ENCODE results near the gene SNRPB.

Gene SNRPB

DNA sequence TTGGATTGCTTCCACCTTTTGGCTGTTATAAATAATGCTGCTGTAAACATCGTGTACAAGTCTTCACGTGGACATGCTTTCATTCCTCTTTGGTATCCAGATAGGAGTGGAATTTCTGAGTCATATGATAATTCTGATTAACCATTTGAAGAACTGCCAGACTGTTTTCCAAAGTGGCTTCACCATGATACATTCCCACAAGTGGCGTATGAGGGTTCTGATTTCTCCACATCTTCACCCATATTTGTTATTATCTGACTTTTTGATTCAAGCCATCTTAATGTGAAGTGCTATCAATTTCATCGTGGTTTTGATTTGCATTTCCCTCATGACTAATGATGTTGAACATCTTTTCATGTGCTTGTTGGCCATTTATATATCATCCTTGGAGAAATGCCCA, 2.9 kb upstream of the SNRPB start:
- no peak for DNase-seq

GRCh38 chr20:2469991-2470422, 582 bp downstream of the SNRPB start:
- peak; percentile 77 for DNase-seq

- DNase-seq = no peak
These were observed 1.8 kb downstream of the SNRPB start for GRCh38 chr20:2468581-2469407.

GRCh38 chr20:2467412-2467811, 3.2 kb downstream of the SNRPB start:
- no peak for DNase-seq

GRCh38 chr20:2465100-2465499, 5.5 kb downstream of the SNRPB start:
- no peak for DNase-seq

DNA sequence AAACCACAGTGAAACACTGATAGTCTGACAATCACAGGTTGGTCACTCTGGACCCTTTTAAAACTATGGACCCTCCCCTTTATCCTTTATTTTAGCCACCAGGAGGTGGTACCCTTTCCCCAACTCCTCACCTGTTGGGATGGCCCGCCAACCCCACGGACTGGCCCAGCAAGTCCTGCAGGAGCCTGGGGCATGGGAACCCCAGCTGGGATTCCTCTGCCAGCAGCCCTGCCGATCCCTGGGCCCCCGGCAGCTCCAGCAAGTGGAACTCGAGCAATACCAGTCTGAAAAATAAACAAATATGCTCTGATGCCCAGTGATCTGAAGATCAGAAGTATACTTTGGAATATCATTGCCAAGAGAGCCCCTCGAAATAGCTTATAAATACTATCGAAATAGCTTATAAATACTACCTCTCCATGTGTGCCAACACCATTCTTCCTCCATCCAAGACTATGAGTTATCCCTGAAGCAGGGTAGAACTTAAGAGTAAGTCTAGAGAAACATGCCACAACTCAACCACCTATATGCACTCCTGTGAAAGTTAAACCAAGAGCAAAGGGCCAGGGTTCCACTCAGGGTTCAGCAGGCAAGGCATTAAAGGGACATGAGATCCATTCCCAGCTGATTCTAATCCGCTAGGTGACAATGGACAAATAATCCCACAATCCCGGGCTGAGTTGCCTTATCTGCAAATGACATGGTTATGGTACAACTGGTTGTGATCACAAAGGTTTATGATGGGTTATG, 6.8 kb downstream of the SNRPB start:
- DNase-seq = no peak

- no peak for DNase-seq
These were observed 8.1 kb downstream of the SNRPB start for GRCh38 chr20:2462484-2462883.

- no peak for DNase-seq
These were observed 9.7 kb downstream of the SNRPB start for GRCh38 chr20:2460752-2461424.

- no peak for DNase-seq
These were observed 10.4 kb downstream of the SNRPB start for GRCh38 chr20:2459981-2460751.

- no peak for DNase-seq
These were observed 11.6 kb downstream of the SNRPB start for GRCh38 chr20:2458919-2459499.

- DNase-seq = no peak
These were observed 14.7 kb downstream of the SNRPB start for GRCh38 chr20:2455771-2456497.

DNA sequence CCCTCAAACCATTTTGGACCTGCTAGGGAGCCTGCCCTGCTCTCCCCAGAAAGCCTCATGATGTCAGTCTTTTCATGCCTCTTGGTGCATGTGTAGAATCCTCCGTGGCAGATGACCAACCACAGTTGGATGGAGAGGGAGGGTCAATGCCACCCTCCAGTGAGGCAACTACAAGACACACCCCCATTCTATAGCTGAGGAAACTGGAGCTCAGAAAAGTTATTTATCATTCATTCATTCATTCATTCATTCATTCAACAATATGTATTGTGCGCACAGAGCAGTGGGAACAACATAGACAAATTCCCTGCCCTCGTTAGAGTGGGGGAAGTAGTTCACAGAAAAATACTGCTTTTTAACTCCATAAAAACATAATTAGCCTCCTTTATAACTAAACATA, 16.8 kb downstream of the SNRPB start:
- no peak for DNase-seq

DNA sequence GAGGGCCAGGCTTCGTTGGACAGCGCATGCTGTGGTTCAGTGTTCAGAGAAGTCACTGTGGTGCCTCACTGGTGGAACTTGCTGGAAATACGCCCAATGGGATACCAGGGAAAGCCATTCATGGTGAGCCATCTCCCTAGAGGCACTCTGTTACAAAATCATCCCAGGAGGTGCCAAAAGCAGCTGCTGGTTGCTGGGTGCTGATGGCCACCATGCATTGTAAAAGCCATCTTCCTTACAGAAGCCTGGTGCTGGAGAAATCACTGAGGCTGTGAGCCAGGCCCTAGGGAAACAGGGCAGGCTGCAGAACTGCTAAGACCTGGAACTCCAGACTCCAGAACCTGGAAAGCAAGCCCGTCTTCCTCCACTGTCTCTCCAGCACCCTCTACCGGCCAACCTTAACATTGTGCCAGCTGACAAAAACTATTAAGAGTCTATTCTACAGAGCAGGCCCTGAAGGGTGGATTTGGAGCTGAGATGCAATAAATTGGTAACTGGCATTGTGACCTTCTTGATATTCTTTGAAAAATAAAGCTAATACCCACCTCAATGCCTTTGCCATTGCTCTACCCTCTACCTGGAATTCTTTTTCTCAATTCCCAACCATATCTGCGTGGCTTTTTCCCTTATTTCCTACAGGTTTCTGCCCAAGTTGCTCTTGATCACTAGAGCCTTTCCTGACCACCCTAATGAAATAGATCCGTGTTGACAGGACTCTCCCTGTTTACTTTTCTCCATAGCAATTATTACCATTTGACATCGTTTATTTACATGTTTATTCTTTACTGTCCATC, 18.5 kb downstream of the SNRPB start:
- DNase-seq = peak; percentile 66

- no peak for DNase-seq
These were observed 19.2 kb downstream of the SNRPB start for GRCh38 chr20:2451422-2451821.

DNA sequence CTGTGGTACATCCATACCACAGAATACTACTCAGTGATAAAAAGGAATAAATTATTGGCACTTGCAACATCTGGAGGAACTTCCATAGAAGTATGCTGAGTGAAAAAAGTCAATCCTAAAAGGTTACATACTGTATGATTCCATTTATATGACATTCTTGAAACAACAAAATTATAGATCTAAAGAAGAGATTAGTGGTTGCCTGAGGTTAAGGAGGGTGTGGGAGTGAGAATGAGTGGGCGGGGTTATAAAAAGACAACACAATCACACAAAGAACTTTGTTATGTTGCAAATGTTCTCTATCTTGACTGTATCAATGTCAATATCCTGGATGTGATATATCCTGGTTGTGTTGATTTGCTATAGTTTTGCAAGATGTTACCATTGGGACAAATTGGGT, 21.2 kb downstream of the SNRPB start:
- no peak for DNase-seq

- no peak for DNase-seq
These were observed 23.7 kb downstream of the SNRPB start for GRCh38 chr20:2446845-2447244.

GRCh38 chr20:2431185-2431584, 39.4 kb downstream of the SNRPB start:
- DNase-seq = no peak

- no peak for DNase-seq
These were observed 40.1 kb downstream of the SNRPB start for GRCh38 chr20:2430538-2430937.

DNA sequence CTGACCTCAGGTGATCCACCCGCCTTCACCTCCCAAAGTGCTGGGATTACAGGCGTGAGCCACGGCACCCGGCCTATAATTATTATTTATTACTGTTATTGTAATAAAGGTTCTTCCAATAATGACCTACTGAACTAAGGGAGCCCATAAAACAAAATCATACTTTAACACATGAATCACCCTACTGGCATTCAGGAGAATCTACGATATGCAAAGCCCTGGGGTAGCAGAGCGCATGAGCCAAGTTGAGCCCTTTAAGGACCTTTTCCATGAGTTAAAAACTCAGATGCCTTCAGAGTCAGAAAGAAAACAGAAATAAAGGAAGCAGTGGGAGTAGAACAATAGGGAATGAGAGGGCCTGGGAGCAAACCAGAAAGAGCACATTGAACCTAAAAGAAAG, 41.5 kb downstream of the SNRPB start:
- no peak for DNase-seq

GRCh38 chr20:2421247-2421646, 49.3 kb downstream of the SNRPB start:
- DNase-seq = no peak

DNA sequence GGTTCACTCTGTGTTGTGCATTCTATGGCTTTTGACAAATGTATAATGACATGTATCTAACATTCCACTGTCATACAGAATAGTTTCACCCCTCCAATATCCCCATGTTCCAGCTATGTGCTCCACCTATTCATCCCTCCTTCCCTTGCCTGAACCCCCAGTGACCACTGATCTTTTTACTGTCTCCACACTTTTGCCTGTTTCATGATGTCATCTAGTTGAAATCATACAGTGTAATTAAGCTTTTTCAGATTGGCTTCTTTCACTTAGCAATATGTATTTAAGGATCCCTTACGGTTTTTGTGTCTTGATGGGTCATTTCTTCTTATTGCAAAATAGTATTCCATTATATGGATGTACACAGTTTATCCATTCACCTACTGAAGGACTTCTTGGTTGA, 50.1 kb downstream of the SNRPB start:
- DNase-seq = no peak
